ENCODE measurements around the gene KRCC1.

The KRCC1 gene

DNA sequence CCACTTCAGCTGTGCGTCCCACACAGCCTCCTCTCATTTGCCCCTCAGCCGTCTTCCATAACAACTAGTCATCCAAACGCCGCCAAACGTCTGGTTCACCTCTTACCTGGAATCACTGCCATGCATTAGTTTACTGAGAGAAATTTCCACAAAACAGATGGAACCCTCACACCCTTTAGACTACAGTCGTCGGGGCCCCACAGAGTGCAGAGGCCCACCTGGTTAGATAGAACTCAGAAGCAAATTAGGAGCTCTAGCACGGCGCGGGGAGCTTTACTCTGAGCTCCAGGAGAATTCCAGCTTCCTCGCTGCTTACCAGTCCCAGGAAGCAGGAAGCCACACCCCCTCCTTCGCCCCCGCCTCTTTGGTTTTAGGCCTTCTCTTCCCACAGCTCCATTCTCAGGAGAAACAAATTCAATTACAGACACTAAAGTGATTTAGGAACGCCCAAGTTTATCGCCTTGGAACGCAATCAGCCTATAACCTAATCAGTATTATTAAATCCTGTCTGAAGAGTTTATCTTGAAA, 48.6 kb downstream of the KRCC1 start:
- Histone ChIP-seq H3K9ac (ENCODE audit: low read depth, low read length, poor library complexity) (no peak overlapping the region), H3K79me1 (ENCODE audit: low read depth, low read length) (no peaks in the 10 kb centered on the region), H2BK120ac (ENCODE audit: low read depth, low read length) (no peak overlapping the region), H4K8ac (ENCODE audit: low read depth, low read length) (no peak overlapping the region), H2AFZ (ENCODE audit: low read length) (peak overlapping the region; percentile 69), H3K36me3 (replicated peaks in 1 of 2; ENCODE audit: control insufficient read depth in 2 of 2, insufficient read depth in 2 of 2, low read length in 2 of 2) (no peaks in the 10 kb centered on the region), H2BK12ac (ENCODE audit: low read length) (no peak overlapping the region), H3K4me3 (ENCODE audit: low read length in 2 of 2) (no peak overlapping the region), H2BK15ac (ENCODE audit: low read length) (no peak overlapping the region), H2BK5ac (ENCODE audit: low read length) (no peak overlapping the region), H3K27ac (replicated peaks; ENCODE audit: low read length) (no peak overlapping the region), H2AK5ac (ENCODE audit: low read depth, low read length) (no peak overlapping the region), H3K4me1 (ENCODE audit: control insufficient read depth in 2 of 2, insufficient read depth in 1 of 2, low read depth in 1 of 2, low read length in 2 of 2) (peaks cover 0 to 3% of the 10 kb centered on the region in 2 donors), H3K4ac (ENCODE audit: low read length) (no peak overlapping the region), H4K91ac (ENCODE audit: low read depth, low read length, poor library complexity) (no peak overlapping the region), H3K9me3 (replicated peaks in 1 of 2; ENCODE audit: control insufficient read depth in 2 of 2, insufficient read depth in 1 of 2, low read depth in 1 of 2, low read length in 2 of 2) (no peaks in the 10 kb centered on the region), H3K4me2 (ENCODE audit: insufficient read depth, low read length, poor library complexity, severe bottlenecking) (no peak overlapping the region), H3K27me3 (ENCODE audit: control insufficient read depth in 3 of 3, insufficient read depth in 3 of 3, low read depth in 1 of 3, low read length in 3 of 3) (no peaks in the 10 kb centered on the region), H3K18ac (ENCODE audit: low read length) (peak overlapping the region; percentile 51), H3K14ac (ENCODE audit: low read length) (no peak overlapping the region), H3K23ac (ENCODE audit: low read depth, low read length, poor library complexity) (no peak overlapping the region)
- no CpG with 5 or more reads among the region's 16 CpGs for WGBS, 2 donors (ENCODE audit: extremely low coverage in 2 of 2, insufficient read length in 2 of 2, insufficient replicate concordance in 1 of 2)
- DNase-seq (ENCODE audit: low spot score) = no peak

DNA sequence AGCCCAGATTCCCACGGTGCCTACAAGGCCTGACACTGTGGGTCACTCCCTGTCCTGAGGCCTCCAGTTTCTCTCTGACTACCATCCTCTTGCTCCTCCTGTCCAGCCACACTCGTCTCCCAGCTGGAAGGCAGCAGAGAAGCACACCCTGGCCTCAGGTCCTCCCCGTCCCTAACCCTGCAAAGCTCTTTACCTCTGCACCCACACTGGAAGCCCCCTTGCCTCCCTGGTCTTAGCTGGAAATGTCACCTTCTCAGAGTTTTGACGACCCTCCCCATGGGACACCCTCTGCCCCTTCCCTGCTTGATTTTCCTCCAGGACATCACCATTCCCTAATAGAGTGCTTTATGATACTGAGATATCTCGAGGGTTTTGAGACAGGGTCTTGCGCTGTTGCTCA, 49.8 kb downstream of the KRCC1 start:
- Histone ChIP-seq H2BK15ac (ENCODE audit: low read length) (no peak overlapping the region), H2BK5ac (ENCODE audit: low read length) (no peak overlapping the region), H3K27me3 (ENCODE audit: control insufficient read depth in 3 of 3, insufficient read depth in 3 of 3, low read depth in 1 of 3, low read length in 3 of 3) (no peaks in the 10 kb centered on the region), H3K4ac (ENCODE audit: low read length) (no peak overlapping the region), H3K23ac (ENCODE audit: low read depth, low read length, poor library complexity) (no peak overlapping the region), H2BK12ac (ENCODE audit: low read length) (no peak overlapping the region), H2BK120ac (ENCODE audit: low read depth, low read length) (no peak overlapping the region), H3K36me3 (replicated peaks in 1 of 2; ENCODE audit: control insufficient read depth in 2 of 2, insufficient read depth in 2 of 2, low read length in 2 of 2) (no peaks in the 10 kb centered on the region), H3K4me3 (ENCODE audit: low read length in 2 of 2) (no peak overlapping the region), H4K8ac (ENCODE audit: low read depth, low read length) (no peak overlapping the region), H3K4me2 (ENCODE audit: insufficient read depth, low read length, poor library complexity, severe bottlenecking) (no peak overlapping the region), H3K27ac (replicated peaks; ENCODE audit: low read length) (no peak overlapping the region), H2AK5ac (ENCODE audit: low read depth, low read length) (no peak overlapping the region), H3K9ac (ENCODE audit: low read depth, low read length, poor library complexity) (no peak overlapping the region), H3K79me1 (ENCODE audit: low read depth, low read length) (no peaks in the 10 kb centered on the region), H3K4me1 (ENCODE audit: control insufficient read depth in 2 of 2, insufficient read depth in 1 of 2, low read depth in 1 of 2, low read length in 2 of 2) (peaks cover 0 to 3% of the 10 kb centered on the region in 2 donors), H3K9me3 (replicated peaks in 1 of 2; ENCODE audit: control insufficient read depth in 2 of 2, insufficient read depth in 1 of 2, low read depth in 1 of 2, low read length in 2 of 2) (no peaks in the 10 kb centered on the region), H3K14ac (ENCODE audit: low read length) (no peak overlapping the region), H4K91ac (ENCODE audit: low read depth, low read length, poor library complexity) (no peak overlapping the region), H2AFZ (ENCODE audit: low read length) (no peak overlapping the region), H3K18ac (ENCODE audit: low read length) (peak overlapping the region; percentile 64)
- no CpG with 5 or more reads among the region's 6 CpGs for WGBS, 2 donors (ENCODE audit: extremely low coverage in 2 of 2, insufficient read length in 2 of 2, insufficient replicate concordance in 1 of 2)
- DNase-seq (ENCODE audit: low spot score) = no peak

DNA sequence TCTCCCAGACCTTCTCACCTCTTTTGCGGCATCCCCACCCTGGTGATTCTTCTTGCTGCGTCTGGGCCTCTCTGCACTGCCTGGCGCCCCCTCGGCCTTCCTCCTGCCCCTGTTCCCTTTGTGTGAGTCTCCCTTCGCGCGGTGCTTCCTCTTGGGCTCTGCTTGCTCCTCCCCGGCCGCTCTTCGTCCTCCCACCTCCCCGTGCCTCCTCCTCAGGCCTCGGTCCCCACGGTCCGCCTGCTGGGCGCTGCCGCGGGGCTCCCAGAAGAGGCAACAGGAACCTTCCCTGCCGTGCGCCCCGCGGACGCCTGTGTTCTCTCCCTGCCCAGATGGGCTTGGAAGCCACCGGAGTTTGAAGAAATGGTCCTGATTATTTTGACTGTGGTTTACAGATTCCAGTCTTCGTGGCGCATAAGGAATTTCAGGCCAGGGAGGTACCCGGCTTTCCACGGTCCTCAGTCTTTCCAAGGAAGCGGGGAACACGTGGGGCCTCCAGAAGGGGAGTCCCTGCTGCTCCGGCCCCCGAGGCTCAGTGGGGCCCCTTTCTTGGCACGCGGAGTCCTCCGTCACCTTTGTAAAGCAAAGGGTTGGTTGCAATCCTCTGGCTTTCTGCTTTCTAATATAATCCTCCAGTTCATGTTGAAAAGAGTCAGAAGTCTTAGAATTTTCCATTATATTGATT, 52.4 kb downstream of the KRCC1 start:
- no CpG with 5 or more reads among the region's 34 CpGs for WGBS, 2 donors (ENCODE audit: extremely low coverage in 2 of 2, insufficient read length in 2 of 2, insufficient replicate concordance in 1 of 2)
- Histone ChIP-seq H4K8ac (ENCODE audit: low read depth, low read length) (no peak overlapping the region), H2BK120ac (ENCODE audit: low read depth, low read length) (no peak overlapping the region), H3K4me3 (ENCODE audit: low read length in 2 of 2) (no peak overlapping the region), H3K14ac (ENCODE audit: low read length) (no peak overlapping the region), H2BK15ac (ENCODE audit: low read length) (peak overlapping the region; percentile 85), H3K23ac (ENCODE audit: low read depth, low read length, poor library complexity) (no peak overlapping the region), H3K4me2 (ENCODE audit: insufficient read depth, low read length, poor library complexity, severe bottlenecking) (peak overlapping the region; percentile 34), H3K27me3 (ENCODE audit: control insufficient read depth in 3 of 3, insufficient read depth in 3 of 3, low read depth in 1 of 3, low read length in 3 of 3) (no peaks in the 10 kb centered on the region), H2BK12ac (ENCODE audit: low read length) (no peak overlapping the region), H2AK5ac (ENCODE audit: low read depth, low read length) (no peak overlapping the region), H3K4me1 (ENCODE audit: control insufficient read depth in 2 of 2, insufficient read depth in 1 of 2, low read depth in 1 of 2, low read length in 2 of 2) (peaks cover 0 to 3% of the 10 kb centered on the region in 2 donors), H3K9ac (ENCODE audit: low read depth, low read length, poor library complexity) (peak overlapping the region; percentile 51), H3K9me3 (replicated peaks in 1 of 2; ENCODE audit: control insufficient read depth in 2 of 2, insufficient read depth in 1 of 2, low read depth in 1 of 2, low read length in 2 of 2) (no peaks in the 10 kb centered on the region), H3K27ac (replicated peaks; ENCODE audit: low read length) (no peak overlapping the region), H3K4ac (ENCODE audit: low read length) (no peak overlapping the region), H3K18ac (ENCODE audit: low read length) (peak overlapping the region; percentile 89), H3K36me3 (replicated peaks in 1 of 2; ENCODE audit: control insufficient read depth in 2 of 2, insufficient read depth in 2 of 2, low read length in 2 of 2) (no peaks in the 10 kb centered on the region), H2AFZ (ENCODE audit: low read length) (peak overlapping the region; percentile 91), H3K79me1 (ENCODE audit: low read depth, low read length) (no peaks in the 10 kb centered on the region), H2BK5ac (ENCODE audit: low read length) (no peak overlapping the region), H4K91ac (ENCODE audit: low read depth, low read length, poor library complexity) (no peak overlapping the region)
- no peak for DNase-seq (ENCODE audit: low spot score)

DNA sequence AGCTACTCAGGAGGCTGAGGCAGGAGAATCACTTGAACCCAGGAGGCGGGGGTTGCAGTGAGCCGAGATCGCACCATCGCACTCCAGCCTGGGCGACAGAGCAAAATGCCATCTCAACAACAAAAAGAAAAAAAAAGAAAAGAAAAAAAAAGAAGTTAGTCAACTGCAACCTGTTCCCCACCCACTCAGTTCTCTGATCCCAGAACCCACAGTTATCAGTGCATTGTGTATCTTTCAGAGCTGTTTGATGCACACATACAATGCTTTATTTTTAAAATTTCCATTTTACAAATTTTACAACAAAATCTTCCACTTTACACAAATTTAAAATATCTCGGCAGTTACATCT, 53.2 kb downstream of the KRCC1 start:
- Histone ChIP-seq H2BK120ac (ENCODE audit: low read depth, low read length) (no peak overlapping the region), H3K27me3 (ENCODE audit: control insufficient read depth in 3 of 3, insufficient read depth in 3 of 3, low read depth in 1 of 3, low read length in 3 of 3) (no peaks in the 10 kb centered on the region), H3K9ac (ENCODE audit: low read depth, low read length, poor library complexity) (no peak overlapping the region), H2BK15ac (ENCODE audit: low read length) (no peak overlapping the region), H3K4ac (ENCODE audit: low read length) (no peak overlapping the region), H3K4me2 (ENCODE audit: insufficient read depth, low read length, poor library complexity, severe bottlenecking) (no peak overlapping the region), H3K18ac (ENCODE audit: low read length) (no peak overlapping the region), H3K23ac (ENCODE audit: low read depth, low read length, poor library complexity) (no peak overlapping the region), H3K27ac (replicated peaks; ENCODE audit: low read length) (no peak overlapping the region), H2BK5ac (ENCODE audit: low read length) (no peak overlapping the region), H4K8ac (ENCODE audit: low read depth, low read length) (no peak overlapping the region), H3K79me1 (ENCODE audit: low read depth, low read length) (no peaks in the 10 kb centered on the region), H3K14ac (ENCODE audit: low read length) (no peak overlapping the region), H3K4me3 (ENCODE audit: low read length in 2 of 2) (no peak overlapping the region), H2BK12ac (ENCODE audit: low read length) (no peak overlapping the region), H3K36me3 (replicated peaks in 1 of 2; ENCODE audit: control insufficient read depth in 2 of 2, insufficient read depth in 2 of 2, low read length in 2 of 2) (no peaks in the 10 kb centered on the region), H4K91ac (ENCODE audit: low read depth, low read length, poor library complexity) (no peak overlapping the region), H2AFZ (ENCODE audit: low read length) (no peak overlapping the region), H3K9me3 (replicated peaks in 1 of 2; ENCODE audit: control insufficient read depth in 2 of 2, insufficient read depth in 1 of 2, low read depth in 1 of 2, low read length in 2 of 2) (no peaks in the 10 kb centered on the region), H2AK5ac (ENCODE audit: low read depth, low read length) (no peak overlapping the region), H3K4me1 (ENCODE audit: control insufficient read depth in 2 of 2, insufficient read depth in 1 of 2, low read depth in 1 of 2, low read length in 2 of 2) (peaks cover 0 to 3% of the 10 kb centered on the region in 2 donors)
- WGBS, 2 donors (ENCODE audit: extremely low coverage in 2 of 2, insufficient read length in 2 of 2, insufficient replicate concordance in 1 of 2) = 100% methylated on average over 1 of the region's 6 CpGs; no CpG with 5 or more reads in 1 of the 2 donors
- no peak for DNase-seq (ENCODE audit: low spot score)

All from neuronal stem cell (in vitro differentiated cells).